HepG2 (cell line): ENCODE data around the gene NINJ2. TPM values are rescaled to one million over a fixed set of nuclear protein-coding genes. Genes with fewer than 3 reads are reported as not detected.
A peak's percentile ranks its signal among the peaks of the same experiment; 100 is the strongest.

Experiments
- AFF4 ChIP-seq: sonication (generic); formaldehyde crosslinking; IDR thresholded peaks from 2 replicates; pipeline ENCODE4 v1.4.0; 2020; ENCODE audit warnings: missing genetic modification reagents
- EEA1 ChIP-seq: sonication (generic); formaldehyde crosslinking; IDR thresholded peaks from 2 replicates; pipeline ENCODE4 v1.5.1; 2020; ENCODE audit warnings: mild to moderate bottlenecking, missing genetic modification reagents, borderline replicate concordance
- FOXO4 ChIP-seq: sonication (generic); formaldehyde crosslinking; conservative IDR thresholded peaks from 2 replicates; pipeline ENCODE4 v1.8.1; 2023; ENCODE audit warnings: missing genetic modification reagents
- FOXP1 ChIP-seq, 2 experiments: fragments of 450-650 bp in 1 of 2; IDR thresholded peaks; 2 replicates each; pipeline ENCODE4 v1.6.1; 2017 to 2018; ENCODE audit warnings: antibody characterized with exemption in 1 of 2
- NR2F2 ChIP-seq: IDR thresholded peaks from 2 replicates; pipeline ENCODE4 v1.6.1; 2012; ENCODE audit warnings: low read depth, inconsistent platforms, borderline replicate concordance
- POLR2G ChIP-seq: fragments of 200-400 bp; formaldehyde crosslinking; IDR thresholded peaks from 2 replicates; pipeline ENCODE4 v1.6.1; 2018; ENCODE audit warnings: mild to moderate bottlenecking, low read depth, low read length, moderate library complexity
- RFX5 ChIP-seq: IDR thresholded peaks from 2 replicates; pipeline ENCODE4 v1.6.1; 2011; ENCODE audit warnings: low read depth, low read length, improper control_type of control experiment
- SMAD1 ChIP-seq: sonication (generic); formaldehyde crosslinking; IDR thresholded peaks from 2 replicates; pipeline ENCODE4 v1.4.0; 2020; ENCODE audit warnings: missing genetic modification reagents, low read depth, mild to moderate bottlenecking, borderline replicate concordance
- ZBTB14 ChIP-seq: sonication (generic); formaldehyde crosslinking; IDR thresholded peaks from 2 replicates; pipeline ENCODE4 v1.4.0; 2020; ENCODE audit warnings: missing genetic modification reagents
- ZNF3 ChIP-seq: IDR thresholded peaks from 2 replicates; pipeline ENCODE4 v1.7.0; 2017; ENCODE audit warnings: inconsistent platforms
- ZNF432 ChIP-seq: sonication (generic); formaldehyde crosslinking; IDR thresholded peaks from 2 replicates; pipeline ENCODE4 v1.5.0; 2020; ENCODE audit warnings: missing genetic modification reagents, mild to moderate bottlenecking, borderline replicate concordance
- ZNF629 ChIP-seq: sonication (generic); formaldehyde crosslinking; conservative IDR thresholded peaks from 2 replicates; pipeline ENCODE4 v1.5.0; 2020; ENCODE audit warnings: missing genetic modification reagents
- ZNF710 ChIP-seq: sonication (generic); formaldehyde crosslinking; IDR thresholded peaks from 2 replicates; pipeline ENCODE4 v1.5.0; 2020; ENCODE audit warnings: mild to moderate bottlenecking, missing genetic modification reagents, borderline replicate concordance
- ZNF776 ChIP-seq: sonication (generic); formaldehyde crosslinking; IDR thresholded peaks from 2 replicates; pipeline ENCODE4 v1.4.0; 2020; ENCODE audit warnings: mild to moderate bottlenecking, missing genetic modification reagents
- polyA plus RNA-seq, 8 experiments: library from polyadenylated mRNA; depleted of rRNA in 3 of 8; stranded (reverse) in 7 of 8; unstranded in 1 of 8; fragments of >200 nt; fragmentation: Illumina TruSeq in 4 of 8; extraction: Trizol in 4 of 8; gene quantifications; 2 replicates each; pipeline versions ENCODE4 v1.2.1 to v1.2.3, GENCODE V29; 2011 to 2016; ENCODE audit warnings: low read depth in 4 of 8, missing spikeins in 1 of 8, mixed read lengths in 1 of 8; ENCODE audit not compliant: insufficient read depth in 1 of 8
- total RNA-seq, 5 experiments: library from RNA; depleted of rRNA; stranded (reverse); fragments of >200 nt; fragmentation: Illumina TruSeq; extraction: Trizol; gene quantifications; 2 replicates each; pipeline ENCODE4 v1.2.3, GENCODE V29; 2016; ENCODE audit warnings: low read depth in 1 of 5
- TF ChIP-seq, protein P1 (sequence below): sonication (generic); formaldehyde crosslinking; IDR thresholded peaks from 2 replicates; pipeline ENCODE4 v1.5.1; 2020; ENCODE audit warnings: missing genetic modification reagents, mild to moderate bottlenecking, borderline replicate concordance
- TF ChIP-seq, protein P2 (sequence below): sonication (generic); formaldehyde crosslinking; IDR thresholded peaks from 2 replicates; pipeline ENCODE4 v1.4.0; 2020; ENCODE audit warnings: missing genetic modification reagents; ENCODE audit errors: not compliant biosample characterization

Gene NINJ2
- total and polyA plus RNA-seq, 2 of the 13 experiments (the other 11 are each of a cell fraction or from before 2014, with no cell fraction given) = 0.62 to 3.8 TPM

- peak; percentile 37; the same call in 1 of the 2 replicates for TF ChIP-seq SMAD1 (CRISPR knock-in tag)
- peak; percentile 88 for TF ChIP-seq FOXP1 (IDR thresholded peaks at IDR 0.05)
- peak; percentile 98 for TF ChIP-seq FOXP1 (CRISPR knock-in tag; IDR thresholded peaks at IDR 0.05)
- no peak for TF ChIP-seq FOXO4 (CRISPR knock-in tag)
- no peak for TF ChIP-seq ZNF432
- no peak for TF ChIP-seq ZNF776 (CRISPR knock-in tag)
- TF ChIP-seq EEA1 (CRISPR knock-in tag) = 0 out of 2 replicates have a peak, but pooled peaks have one; percentile 77
- TF ChIP-seq NR2F2 = peak; percentile 93
- TF ChIP-seq, protein P1, sequence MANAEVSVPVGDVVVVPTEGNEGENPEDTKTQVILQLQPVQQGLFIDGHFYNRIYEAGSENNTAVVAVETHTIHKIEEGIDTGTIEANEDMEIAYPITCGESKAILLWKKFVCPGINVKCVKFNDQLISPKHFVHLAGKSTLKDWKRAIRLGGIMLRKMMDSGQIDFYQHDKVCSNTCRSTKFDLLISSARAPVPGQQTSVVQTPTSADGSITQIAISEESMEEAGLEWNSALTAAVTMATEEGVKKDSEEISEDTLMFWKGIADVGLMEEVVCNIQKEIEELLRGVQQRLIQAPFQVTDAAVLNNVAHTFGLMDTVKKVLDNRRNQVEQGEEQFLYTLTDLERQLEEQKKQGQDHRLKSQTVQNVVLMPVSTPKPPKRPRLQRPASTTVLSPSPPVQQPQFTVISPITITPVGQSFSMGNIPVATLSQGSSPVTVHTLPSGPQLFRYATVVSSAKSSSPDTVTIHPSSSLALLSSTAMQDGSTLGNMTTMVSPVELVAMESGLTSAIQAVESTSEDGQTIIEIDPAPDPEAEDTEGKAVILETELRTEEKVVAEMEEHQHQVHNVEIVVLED = no peak; the same call in 1 of the 2 replicates
- TF ChIP-seq RFX5 = peak; percentile 63
- TF ChIP-seq POLR2G = 0 out of 2 replicates have a peak, but pooled peaks have one; percentile 37
- TF ChIP-seq, protein P2, sequence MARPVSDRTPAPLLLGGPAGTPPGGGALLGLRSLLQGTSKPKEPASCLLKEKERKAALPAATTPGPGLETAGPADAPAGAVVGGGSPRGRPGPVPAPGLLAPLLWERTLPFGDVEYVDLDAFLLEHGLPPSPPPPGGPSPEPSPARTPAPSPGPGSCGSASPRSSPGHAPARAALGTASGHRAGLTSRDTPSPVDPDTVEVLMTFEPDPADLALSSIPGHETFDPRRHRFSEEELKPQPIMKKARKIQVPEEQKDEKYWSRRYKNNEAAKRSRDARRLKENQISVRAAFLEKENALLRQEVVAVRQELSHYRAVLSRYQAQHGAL (CRISPR knock-in tag) = no peak
- TF ChIP-seq AFF4 = no peak
- no peak for TF ChIP-seq ZNF3 (CRISPR knock-in tag)
- TF ChIP-seq ZNF710 (CRISPR knock-in tag) = peak; percentile 81; the same call in 1 of the 2 replicates
- no peak for TF ChIP-seq ZBTB14 (CRISPR knock-in tag)
- TF ChIP-seq ZNF629 (CRISPR knock-in tag) = peak; percentile 39; the same call in 1 of the 2 replicates
Observed at GRCh38 chr12:646442-647384, 16.5 kb downstream of the NINJ2 start (continued).
